ENCODE measurements around the gene CDC42.

GRCh38 chr1:22045604-22046228 lies 6.8 kb upstream of the CDC42 start:
- TF ChIP-seq EZH2 (IDR thresholded peaks at IDR 0.05; ENCODE audit: borderline replicate concordance, low read length), result no peak
- TF ChIP-seq CTCF (conservative IDR thresholded peaks at IDR 0.05 in 1 of 2, IDR thresholded peaks at IDR 0.05 in 1 of 2; ENCODE audit: extremely low read depth in 1 of 2, insufficient read depth in 1 of 2, low read depth in 1 of 2, low read length in 2 of 2), result no peak
